ENCODE data around the gene LRRN3.

The LRRN3 gene

DNA sequence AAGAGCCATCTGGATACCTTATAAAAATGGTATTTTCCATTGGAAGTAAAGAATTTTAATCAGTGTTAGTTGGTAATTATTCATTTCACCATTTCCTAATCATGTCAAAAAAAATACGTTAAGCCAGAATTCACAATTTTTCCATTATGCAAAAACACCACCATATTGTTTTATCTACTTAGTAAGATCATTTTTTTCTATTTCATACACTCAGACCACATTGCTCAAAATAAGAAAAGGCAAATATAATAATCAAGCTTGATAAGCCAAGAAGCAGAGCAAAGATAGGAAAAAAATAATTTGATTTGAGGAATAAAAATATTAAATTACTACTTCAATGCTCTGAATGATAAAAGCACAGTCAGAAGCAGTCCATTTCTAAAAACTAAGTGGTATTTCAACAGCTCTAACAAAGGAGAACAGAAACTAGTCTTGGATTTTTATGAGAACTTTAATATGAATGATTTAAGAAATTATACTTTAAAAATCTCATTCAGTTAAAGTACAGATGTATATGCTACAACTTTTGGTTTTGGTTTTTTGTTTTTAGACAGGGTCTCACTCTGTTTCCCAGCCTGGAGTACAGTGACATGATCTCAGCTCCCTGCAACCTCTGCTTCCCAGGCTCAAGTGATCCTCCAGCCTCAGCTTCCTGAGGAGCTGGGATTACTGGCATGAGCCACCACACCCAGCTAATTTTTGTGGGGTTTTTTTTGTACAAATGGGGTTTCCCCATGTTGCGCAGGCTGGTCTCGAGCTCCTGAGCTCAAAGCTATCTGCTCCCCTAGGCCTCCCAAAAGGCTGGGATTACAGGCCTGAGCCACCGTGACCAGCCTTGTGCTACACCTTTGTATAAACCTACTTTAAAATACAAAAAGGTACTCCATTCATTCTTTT, 46.6 kb downstream of the LRRN3 start:
- ChIA-PET POLR2A (no interaction called here), CTCF (no interaction called here)
- Histone ChIP-seq H3K9me3 (ENCODE audit: control insufficient read depth, insufficient read depth, low read depth, low read length) (no peaks in the 10 kb centered on the region), H3K36me3 (ENCODE audit: control insufficient read depth in 2 of 2, insufficient read depth in 1 of 2, low read length in 2 of 2) (no peaks in the 10 kb centered on the region), H3K4me1 (ENCODE audit: control insufficient read depth, insufficient read depth, low read length) (peaks cover 8% of the 10 kb centered on the region), H3K27ac (ENCODE audit: extremely low read depth, low read depth, low read length) (no peak overlapping the region), H3K4me3 (ENCODE audit: low read depth, low read length) (no peak overlapping the region)
- no peak for TF ChIP-seq PRDM2 (tag by site-specific recombination; IDR thresholded peaks at IDR 0.05; ENCODE audit: borderline replicate concordance)
- TF ChIP-seq ZBTB26 (tag by site-specific recombination; optimal IDR thresholded peaks at IDR 0.05) = no peak
- TF ChIP-seq, protein P1, sequence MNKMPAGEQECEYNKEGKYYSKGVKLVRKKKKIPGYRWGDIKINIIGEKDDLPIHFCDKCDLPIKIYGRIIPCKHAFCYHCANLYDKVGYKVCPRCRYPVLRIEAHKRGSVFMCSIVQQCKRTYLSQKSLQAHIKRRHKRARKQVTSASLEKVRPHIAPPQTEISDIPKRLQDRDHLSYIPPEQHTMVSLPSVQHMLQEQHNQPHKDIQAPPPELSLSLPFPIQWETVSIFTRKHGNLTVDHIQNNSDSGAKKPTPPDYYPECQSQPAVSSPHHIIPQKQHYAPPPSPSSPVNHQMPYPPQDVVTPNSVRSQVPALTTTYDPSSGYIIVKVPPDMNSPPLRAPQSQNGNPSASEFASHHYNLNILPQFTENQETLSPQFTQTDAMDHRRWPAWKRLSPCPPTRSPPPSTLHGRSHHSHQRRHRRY (tag by site-specific recombination; IDR thresholded peaks at IDR 0.05) = no peak
- TF ChIP-seq ZNF169 (tag by site-specific recombination; IDR thresholded peaks at IDR 0.05) = no peak
- TF ChIP-seq REST (tag by site-specific recombination; IDR thresholded peaks at IDR 0.05) = no peak
- no peak for TF ChIP-seq FEZF1 (tag by site-specific recombination; IDR thresholded peaks at IDR 0.05)
- TF ChIP-seq ZNF394 (tag by site-specific recombination; IDR thresholded peaks at IDR 0.05; ENCODE audit: borderline replicate concordance) = no peak
- no peak for TF ChIP-seq BCL6B (tag by site-specific recombination; IDR thresholded peaks at IDR 0.05)

DNA sequence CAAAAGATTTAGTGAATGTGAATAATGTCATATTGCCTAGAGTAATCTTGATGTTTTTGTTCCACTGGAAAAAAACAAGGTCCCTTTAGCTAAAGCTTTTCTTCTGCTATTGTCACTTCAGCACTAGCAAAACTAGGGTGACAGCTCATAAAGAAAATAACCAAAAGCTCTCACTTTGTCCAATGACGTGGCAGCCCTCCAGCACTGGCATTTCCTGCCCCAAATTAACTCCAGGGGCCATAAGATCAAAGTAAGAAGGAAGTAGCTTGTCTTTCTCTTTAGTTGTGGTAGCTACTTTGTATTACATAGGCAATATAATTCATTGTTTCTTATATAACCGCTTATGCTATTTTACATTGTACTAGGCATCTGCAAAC, 47.3 kb downstream of the LRRN3 start:
- TF ChIP-seq ZNF157 (tag by site-specific recombination; IDR thresholded peaks at IDR 0.05) = no peak
- peak; percentile 28; the same call in 1 of the 2 replicates for TF ChIP-seq TCF7L2 (IDR thresholded peaks at IDR 0.05; ENCODE audit: borderline replicate concordance, low read depth, low read length)
- TF ChIP-seq MYNN (tag by site-specific recombination; IDR thresholded peaks at IDR 0.05; ENCODE audit: borderline replicate concordance) = no peak
- TF ChIP-seq, protein P2, sequence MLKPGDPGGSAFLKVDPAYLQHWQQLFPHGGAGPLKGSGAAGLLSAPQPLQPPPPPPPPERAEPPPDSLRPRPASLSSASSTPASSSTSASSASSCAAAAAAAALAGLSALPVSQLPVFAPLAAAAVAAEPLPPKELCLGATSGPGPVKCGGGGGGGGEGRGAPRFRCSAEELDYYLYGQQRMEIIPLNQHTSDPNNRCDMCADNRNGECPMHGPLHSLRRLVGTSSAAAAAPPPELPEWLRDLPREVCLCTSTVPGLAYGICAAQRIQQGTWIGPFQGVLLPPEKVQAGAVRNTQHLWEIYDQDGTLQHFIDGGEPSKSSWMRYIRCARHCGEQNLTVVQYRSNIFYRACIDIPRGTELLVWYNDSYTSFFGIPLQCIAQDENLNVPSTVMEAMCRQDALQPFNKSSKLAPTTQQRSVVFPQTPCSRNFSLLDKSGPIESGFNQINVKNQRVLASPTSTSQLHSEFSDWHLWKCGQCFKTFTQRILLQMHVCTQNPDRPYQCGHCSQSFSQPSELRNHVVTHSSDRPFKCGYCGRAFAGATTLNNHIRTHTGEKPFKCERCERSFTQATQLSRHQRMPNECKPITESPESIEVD (tag by site-specific recombination; IDR thresholded peaks at IDR 0.05) = peak; percentile 76
- no peak for TF ChIP-seq ZNF354C (tag by site-specific recombination; IDR thresholded peaks at IDR 0.05; ENCODE audit: borderline replicate concordance, low read depth)
- TF ChIP-seq OSR2 (tag by site-specific recombination; IDR thresholded peaks at IDR 0.05) = peak; percentile 49; the same call in 1 of the 2 replicates
- peak; percentile 52 for TF ChIP-seq ZNF629 (tag by site-specific recombination; IDR thresholded peaks at IDR 0.05)
- TF ChIP-seq ZXDB (tag by site-specific recombination; IDR thresholded peaks at IDR 0.05) = peak; percentile 45; the same call in 1 of the 2 replicates
- TF ChIP-seq FEZF1 (tag by site-specific recombination; IDR thresholded peaks at IDR 0.05) = peak; percentile 75
- Histone ChIP-seq H3K27ac (ENCODE audit: extremely low read depth, low read depth, low read length) (no peak overlapping the region), H3K36me3 (ENCODE audit: control insufficient read depth in 2 of 2, insufficient read depth in 1 of 2, low read length in 2 of 2) (no peaks in the 10 kb centered on the region), H3K4me1 (ENCODE audit: control insufficient read depth, insufficient read depth, low read length) (peaks cover 7% of the 10 kb centered on the region), H3K4me3 (ENCODE audit: low read depth, low read length) (no peak overlapping the region), H3K9me3 (ENCODE audit: control insufficient read depth, insufficient read depth, low read depth, low read length) (no peaks in the 10 kb centered on the region)
- POLR2A ChIA-PET = no interaction called here
- CTCF ChIA-PET = no interaction called here
